Esophagus muscularis mucosa (tissue), 4 donors: ENCODE measurements around the gene RAB11FIP4.

ENCODE experiments used
- EP300 ChIP-seq: sonication (generic); formaldehyde crosslinking; IDR thresholded peaks from one replicate; pipeline ENCODE4 v1.6.1; 2017; ENCODE audit warnings: antibody characterized with exemption
- POLR2A ChIP-seq: fragments of 450-650 bp; IDR thresholded peaks from one replicate; pipeline ENCODE4 v1.6.1; 2017; ENCODE audit warnings: antibody characterized with exemption, moderate library complexity, mild to moderate bottlenecking, low read depth
- POLR2AphosphoS5 ChIP-seq, 2 donors: sonication (generic); formaldehyde crosslinking; IDR thresholded peaks; one replicate each; pipeline ENCODE4 v1.6.1; 2017; ENCODE audit warnings: antibody characterized with exemption in 2 of 2
- TF ChIP-seq, protein P1 (sequence below), 3 experiments: fragments of 200-600 bp in 2 of 3; fragments of 450-650 bp in 1 of 3; sonication (generic) in 2 of 3; IDR thresholded peaks; one replicate each; pipeline ENCODE4 v1.5.1; 2017 to 2019; ENCODE audit warnings: antibody characterized with exemption in 3 of 3, mild to moderate bottlenecking in 2 of 3, moderate library complexity in 1 of 3

DNA sequence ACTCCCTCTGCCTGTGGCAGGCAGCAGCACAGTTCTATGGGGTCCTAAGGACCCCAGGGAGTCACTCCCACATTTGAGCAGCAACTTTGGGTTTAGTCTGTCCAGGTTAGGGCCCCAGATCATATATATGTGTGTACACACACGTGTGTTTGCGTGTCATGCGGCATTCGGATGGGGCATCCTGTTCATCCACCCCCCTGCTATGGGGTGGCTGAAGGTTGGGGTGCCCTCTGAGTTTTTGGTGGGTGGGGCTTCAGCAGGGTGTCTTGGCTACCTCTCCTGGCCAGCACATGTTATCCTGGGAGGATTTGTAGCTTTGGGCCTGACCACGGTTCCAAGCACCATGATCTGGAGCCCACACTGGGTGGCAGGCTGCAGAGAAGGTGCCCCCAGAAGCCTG lies 100.7 kb downstream of the RAB11FIP4 start:
- TF ChIP-seq, protein P1, sequence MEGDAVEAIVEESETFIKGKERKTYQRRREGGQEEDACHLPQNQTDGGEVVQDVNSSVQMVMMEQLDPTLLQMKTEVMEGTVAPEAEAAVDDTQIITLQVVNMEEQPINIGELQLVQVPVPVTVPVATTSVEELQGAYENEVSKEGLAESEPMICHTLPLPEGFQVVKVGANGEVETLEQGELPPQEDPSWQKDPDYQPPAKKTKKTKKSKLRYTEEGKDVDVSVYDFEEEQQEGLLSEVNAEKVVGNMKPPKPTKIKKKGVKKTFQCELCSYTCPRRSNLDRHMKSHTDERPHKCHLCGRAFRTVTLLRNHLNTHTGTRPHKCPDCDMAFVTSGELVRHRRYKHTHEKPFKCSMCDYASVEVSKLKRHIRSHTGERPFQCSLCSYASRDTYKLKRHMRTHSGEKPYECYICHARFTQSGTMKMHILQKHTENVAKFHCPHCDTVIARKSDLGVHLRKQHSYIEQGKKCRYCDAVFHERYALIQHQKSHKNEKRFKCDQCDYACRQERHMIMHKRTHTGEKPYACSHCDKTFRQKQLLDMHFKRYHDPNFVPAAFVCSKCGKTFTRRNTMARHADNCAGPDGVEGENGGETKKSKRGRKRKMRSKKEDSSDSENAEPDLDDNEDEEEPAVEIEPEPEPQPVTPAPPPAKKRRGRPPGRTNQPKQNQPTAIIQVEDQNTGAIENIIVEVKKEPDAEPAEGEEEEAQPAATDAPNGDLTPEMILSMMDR (IDR thresholded peaks at IDR 0.05) = no peak
- TF ChIP-seq EP300 = no peak
- no peak for TF ChIP-seq POLR2A
- no peak for TF ChIP-seq POLR2AphosphoS5 (IDR thresholded peaks at IDR 0.05)
